H1 (cell line): ENCODE measurements around the gene ABHD2. TPM values are rescaled to one million over a fixed set of nuclear protein-coding genes. Genes with fewer than 3 reads are reported as not detected.

Experiments
- CTCF ChIA-PET: fragments of 300-600 bp; sonication (Branson Sonifier 250); formaldehyde crosslinking; loops from one replicate; lab custom pipeline; 2021; ENCODE audit not compliant: partially characterized antibody; lab: Charles Lee
- POLR2A ChIA-PET: fragments of 300-600 bp; sonication (Branson Sonifier 250); formaldehyde crosslinking; loops from one replicate; lab custom pipeline; 2021; ENCODE audit warnings: inconsistent platforms; ENCODE audit not compliant: partially characterized antibody; lab: Charles Lee
- DNase-seq, 2 experiments: peaks; one replicate each; pipeline versions ENCODE4 v3.0.0 to v3.0.0-alpha.2; 2010 to 2022; ENCODE audit warnings: low spot score in 2 of 2, low read depth in 1 of 2, mixed read lengths in 1 of 2
- FAIRE-seq: peaks from 2 replicates; lab custom pipeline; 2011; peaks lifted over from hg19 to GRCh38; lab: Jason Lieb, UNC
- H2AFZ ChIP-seq: 2 replicates; pipeline ENCODE4 v1.8.1; 2012; ENCODE audit warnings: low read length, inconsistent platforms
- H2AK5ac ChIP-seq: 2 replicates; pipeline ENCODE4 v1.6.1; 2013; ENCODE audit warnings: low read depth, low read length
- H2BK120ac ChIP-seq: replicated peaks from 2 replicates; pipeline ENCODE3; 2013; ENCODE audit warnings: low read depth, low read length, inconsistent platforms
- H2BK12ac ChIP-seq: 2 replicates; pipeline ENCODE4 v1.6.1; 2013; ENCODE audit warnings: low read depth, low read length
- H2BK15ac ChIP-seq: 2 replicates; pipeline ENCODE4 v1.6.1; 2013; ENCODE audit warnings: low read length
- H2BK20ac ChIP-seq: 2 replicates; pipeline ENCODE4 v1.6.1; 2013; ENCODE audit warnings: low read length
- H2BK5ac ChIP-seq: 2 replicates; pipeline ENCODE4 v1.6.1; 2013; ENCODE audit warnings: low read depth, low read length
- H3K14ac ChIP-seq: 2 replicates; pipeline ENCODE4 v1.6.1; 2013; ENCODE audit warnings: inconsistent platforms; ENCODE audit not compliant: insufficient read length
- H3K18ac ChIP-seq: 2 replicates; pipeline ENCODE4 v1.6.1; 2013; ENCODE audit warnings: low read length; ENCODE audit errors: extremely low read depth
- H3K23ac ChIP-seq: 2 replicates; pipeline ENCODE4 v1.6.1; 2013; ENCODE audit warnings: inconsistent platforms; ENCODE audit not compliant: insufficient read length
- H3K23me2 ChIP-seq: 2 replicates; pipeline ENCODE4 v1.6.1; 2013; ENCODE audit warnings: low read depth, low read length
- H3K27ac ChIP-seq: 2 replicates; pipeline ENCODE4 v1.6.1; 2011; ENCODE audit warnings: low read depth, low read length, inconsistent platforms
- H3K27me3 ChIP-seq, 4 experiments: replicated peaks in 1 of 4; 1 replicate in 1 of 4; 2 replicates in 3 of 4; pipeline versions ENCODE4 v1.6.1 to v1.8.1; 2011 to 2013; ENCODE audit warnings: low read length in 3 of 4, mild to moderate bottlenecking in 3 of 4, inconsistent platforms in 2 of 4, mixed read lengths in 2 of 4, moderate library complexity in 1 of 4; ENCODE audit not compliant: control insufficient read depth in 3 of 4, insufficient read depth in 3 of 4; ENCODE audit errors: extremely low read depth in 1 of 4
- H3K36me3 ChIP-seq, 4 experiments: 2 replicates each; pipeline versions ENCODE4 v1.6.1 to v1.8.1; 2011 to 2013; ENCODE audit warnings: mild to moderate bottlenecking in 4 of 4, low read length in 3 of 4, moderate library complexity in 2 of 4, control low read depth in 1 of 4, inconsistent platforms in 1 of 4; ENCODE audit not compliant: insufficient read depth in 4 of 4, control insufficient read depth in 2 of 4
- H3K4ac ChIP-seq: replicated peaks from 2 replicates; pipeline ENCODE3; 2013; ENCODE audit warnings: low read length, low read depth, mixed read lengths, inconsistent platforms; ENCODE audit not compliant: insufficient read length
- H3K4me1 ChIP-seq, 4 experiments: replicated peaks in 1 of 4; 1 replicate in 1 of 4; 2 replicates in 3 of 4; pipeline versions ENCODE4 v1.6.1 to v1.8.1; 2011 to 2013; ENCODE audit warnings: low read length in 3 of 4, inconsistent platforms in 2 of 4, mixed read lengths in 1 of 4; ENCODE audit not compliant: insufficient read depth in 4 of 4, control insufficient read depth in 3 of 4
- H3K4me2 ChIP-seq, 2 experiments: 2 replicates each; pipeline versions ENCODE4 v1.6.1 to v1.8.1; 2011 to 2013; ENCODE audit warnings: low read depth in 2 of 2, low read length in 2 of 2, control low read depth in 1 of 2, inconsistent platforms in 1 of 2, mild to moderate bottlenecking in 1 of 2; ENCODE audit not compliant: insufficient read depth in 1 of 2
- H3K4me3 ChIP-seq, 4 experiments: fragments of 200-600, 300-600 bp in 1 of 4; sonication (generic), shearing (Covaris generic), sonication (Bioruptor Twin) in 1 of 4; 2 replicates each; pipeline versions ENCODE4 v1.5.1 to v1.8.1; 2011 to 2016; ENCODE audit warnings: low read length in 4 of 4, low read depth in 3 of 4, control low read depth in 2 of 4, inconsistent platforms in 2 of 4, mild to moderate bottlenecking in 2 of 4, mixed read lengths in 1 of 4, moderate library complexity in 1 of 4; ENCODE audit not compliant: insufficient read depth in 2 of 4; ENCODE audit errors: extremely low read depth in 1 of 4
- H3K56ac ChIP-seq: replicated peaks from 2 replicates; pipeline ENCODE3; 2013; ENCODE audit warnings: low read depth, mild to moderate bottlenecking, mixed read lengths, low read length, inconsistent platforms; ENCODE audit not compliant: insufficient read length
- H3K79me1 ChIP-seq: 2 replicates; pipeline ENCODE4 v1.6.1; 2013; ENCODE audit warnings: low read depth, low read length, control low read depth
- H3K79me2 ChIP-seq, 2 experiments: 2 replicates each; pipeline versions ENCODE4 v1.6.1 to v1.8.1; 2012 to 2013; ENCODE audit warnings: low read length in 2 of 2, mild to moderate bottlenecking in 2 of 2, inconsistent platforms in 1 of 2; ENCODE audit not compliant: insufficient read depth in 2 of 2, control insufficient read depth in 1 of 2
- H3K9ac ChIP-seq, 4 experiments: replicated peaks in 1 of 4; 1 replicate in 1 of 4; 2 replicates in 3 of 4; pipeline versions ENCODE4 v1.6.1 to v1.8.1; 2011 to 2013; ENCODE audit warnings: low read depth in 3 of 4, low read length in 3 of 4, control low read depth in 2 of 4, mild to moderate bottlenecking in 2 of 4, moderate library complexity in 2 of 4, inconsistent platforms in 1 of 4; ENCODE audit errors: extremely low read depth in 1 of 4
- H3K9me3 ChIP-seq, 2 experiments: 2 replicates each; pipeline versions ENCODE4 v1.6.1 to v1.8.1; 2012 to 2013; ENCODE audit warnings: mild to moderate bottlenecking in 2 of 2, moderate library complexity in 2 of 2, control low read depth in 1 of 2, inconsistent platforms in 1 of 2, low read depth in 1 of 2, low read length in 1 of 2, mixed read lengths in 1 of 2; ENCODE audit not compliant: insufficient read depth in 2 of 2
- H4K20me1 ChIP-seq, 2 experiments: replicated peaks in 1 of 2; 2 replicates each; pipeline versions ENCODE3 to v1.8.1; 2011 to 2013; ENCODE audit warnings: inconsistent platforms in 2 of 2, low read length in 2 of 2, mild to moderate bottlenecking in 1 of 2; ENCODE audit not compliant: insufficient read depth in 2 of 2, control insufficient read depth in 1 of 2
- H4K5ac ChIP-seq: 2 replicates; pipeline ENCODE4 v1.6.1; 2013; ENCODE audit warnings: low read length, low read depth, mixed read lengths, inconsistent platforms; ENCODE audit not compliant: insufficient read length
- H4K8ac ChIP-seq: 2 replicates; pipeline ENCODE4 v1.8.0; 2013; ENCODE audit warnings: mild to moderate bottlenecking, moderate library complexity, low read length, inconsistent platforms; ENCODE audit not compliant: insufficient read depth; ENCODE audit errors: extremely low read depth
- H4K91ac ChIP-seq: replicated peaks from 2 replicates; pipeline ENCODE3; 2013; ENCODE audit warnings: low read length, mixed read lengths, inconsistent platforms; ENCODE audit not compliant: insufficient read length
- BACH1 ChIP-seq: IDR thresholded peaks from 2 replicates; pipeline ENCODE4 v1.6.1; 2012; ENCODE audit warnings: low read length, improper control_type of control experiment
- CBX5 ChIP-seq: fragments of 300-800, 300-1000 bp; sonication (generic); IDR thresholded peaks from 2 replicates; pipeline ENCODE4 v1.7.1; 2016; ENCODE audit warnings: antibody characterized with exemption, low read length, low read depth
- CHD1 ChIP-seq: IDR thresholded peaks from 2 replicates; pipeline ENCODE4 v1.6.1; 2012; ENCODE audit warnings: low read depth, low read length, improper control_type of control experiment
- CREB1 ChIP-seq: IDR thresholded peaks from 2 replicates; pipeline ENCODE4 v1.6.1; 2012; ENCODE audit warnings: inconsistent platforms
- FOSL1 ChIP-seq: IDR thresholded peaks from 2 replicates; pipeline ENCODE4 v1.6.1; 2011; ENCODE audit warnings: mild to moderate bottlenecking, low read depth, low read length, moderate library complexity; ENCODE audit not compliant: insufficient read depth
- KDM1A ChIP-seq: fragments of 200-600, 300-600 bp; sonication (generic); IDR thresholded peaks from 2 replicates; pipeline ENCODE4 v1.7.1; 2016; ENCODE audit warnings: mild to moderate bottlenecking, low read length, borderline replicate concordance
- RNF2 ChIP-seq: fragments of 200-900, 300-1000 bp; sonication (generic); IDR thresholded peaks from 2 replicates; pipeline ENCODE4 v1.7.1; 2016; ENCODE audit warnings: borderline replicate concordance, low read depth, mild to moderate bottlenecking, antibody characterized with exemption, low read length; ENCODE audit not compliant: poor library complexity, severe bottlenecking; ENCODE audit errors: missing control alignments
- SIX5 ChIP-seq: IDR thresholded peaks from 2 replicates; pipeline ENCODE4 v1.6.1; 2011; ENCODE audit warnings: mild to moderate bottlenecking, low read depth, low read length
- SP1 ChIP-seq: IDR thresholded peaks from 2 replicates; pipeline ENCODE4 v1.6.1; 2011; ENCODE audit warnings: low read depth, low read length
- WGBS, 2 experiments: shearing (Covaris generic) in 1 of 2; methylation state at CpG; one replicate each; pipeline versions ENCODE4 v1.1.6 to v1.1.7; 2013 to 2015; ENCODE audit warnings: low lambda C conversion rate in 2 of 2, mixed read lengths in 2 of 2, inconsistent platforms in 1 of 2, low coverage in 1 of 2, missing lambda C conversion rate in 1 of 2; ENCODE audit not compliant: insufficient replicate concordance in 2 of 2, insufficient coverage in 1 of 2, insufficient read length in 1 of 2; ENCODE audit errors: extremely low coverage in 1 of 2, missing lambda C conversion rate in 1 of 2; 5-methylcytosine and 5-hydroxymethylcytosine counted together
- polyA plus RNA-seq, 7 experiments: library from polyadenylated mRNA; depleted of rRNA in 3 of 7; stranded (reverse) in 5 of 7; unstranded in 2 of 7; fragments of >200 nt in 5 of 7; fragments of 200-250 nt in 2 of 7; gene quantifications; 1 replicate in 5 of 7; 2 replicates in 1 of 7; 4 replicates in 1 of 7; pipeline versions ENCODE4 v1.2.1 to v1.2.3, GENCODE V29; 2011 to 2013; ENCODE audit warnings: missing spikeins in 2 of 7, mixed read lengths in 2 of 7
- total RNA-seq: library from RNA; stranded (reverse); fragmentation: NEBNext Ultra II Directional; extraction: Animal tissue kit (Norgen Biotek cat#: 25700); gene quantifications from 2 replicates; pipeline ENCODE4 v1.2.1, GENCODE V29; 2021
- TF ChIP-seq, protein P1 (sequence below): IDR thresholded peaks from 2 replicates; pipeline ENCODE4 v1.6.1; 2012; ENCODE audit warnings: inconsistent platforms

The ABHD2 gene
- total and polyA plus RNA-seq, 2 of the 8 experiments (the other 6 are each of a cell fraction or from before 2014, with no cell fraction given) = 9.1 to 23.7 TPM

- CTCF ChIA-PET = interaction anchor here (0.6 to 10.5 kb wide), 46 partner anchors 8 to 514 kb away, joined by 3 to 198 read pairs (median 4); no protein-coding TSS in a partner anchor
- H3K79me2 ChIP-seq = no peaks in the 10 kb centered on the region
- DNase-seq = peak in 1 of 2 experiments; percentile 63
- FAIRE-seq = peak; percentile 77
- H3K23ac ChIP-seq = no peak overlapping the region
- no peaks in the 10 kb centered on the region for H3K27me3 ChIP-seq
- H2AFZ ChIP-seq = no peak overlapping the region
- no peaks in the 10 kb centered on the region for H3K9me3 ChIP-seq
- no peak overlapping the region for H3K9ac ChIP-seq
- H2BK15ac ChIP-seq = no peak overlapping the region
- H3K14ac ChIP-seq = no peak overlapping the region
- H3K27ac ChIP-seq = no peak overlapping the region
- no peak overlapping the region for H3K18ac ChIP-seq
- no peak overlapping the region for H3K56ac ChIP-seq
- H3K4me2 ChIP-seq = no peak overlapping the region
- H3K4me1 ChIP-seq = no peaks in the 10 kb centered on the region
- H3K23me2 ChIP-seq = no peaks in the 10 kb centered on the region; the same call in 1 of the 2 replicates
- no peak overlapping the region for H4K8ac ChIP-seq
- H2BK120ac ChIP-seq = no peak overlapping the region
- H3K36me3 ChIP-seq = peaks cover 0 to 3% (median 0%) of the 10 kb centered on the region in 4 experiments; a peak in 1 of 8 replicates
- no peak overlapping the region for H2BK20ac ChIP-seq
- H4K5ac ChIP-seq = no peak overlapping the region
- POLR2A ChIA-PET = interaction anchor here (1.2 to 1.8 kb wide), 2 partner anchors 10 to 21 kb away, joined by 4 read pairs; no protein-coding TSS in a partner anchor
- 21% methylated on average over 6 of the region's 6 CpGs; no CpG with 5 or more reads in 1 of the 2 experiments for WGBS, 2 experiments
- no peaks in the 10 kb centered on the region for H4K20me1 ChIP-seq
- no peaks in the 10 kb centered on the region for H3K79me1 ChIP-seq
- H4K91ac ChIP-seq = no peak overlapping the region
- no peak overlapping the region for H2AK5ac ChIP-seq
- H2BK12ac ChIP-seq = no peak overlapping the region
- no peak overlapping the region for H2BK5ac ChIP-seq
- no peak overlapping the region for H3K4me3 ChIP-seq
- H3K4ac ChIP-seq = no peak overlapping the region
- TF ChIP-seq SIX5 = no peak
- TF ChIP-seq SP1 = no peak
- TF ChIP-seq RNF2 = no peak
- TF ChIP-seq FOSL1 = no peak
- TF ChIP-seq CBX5 = no peak
- TF ChIP-seq KDM1A = no peak
- no peak for TF ChIP-seq BACH1
- no peak for TF ChIP-seq CHD1
- peak; percentile 41; the same call in 1 of the 2 replicates for TF ChIP-seq CREB1
- TF ChIP-seq, protein P1, sequence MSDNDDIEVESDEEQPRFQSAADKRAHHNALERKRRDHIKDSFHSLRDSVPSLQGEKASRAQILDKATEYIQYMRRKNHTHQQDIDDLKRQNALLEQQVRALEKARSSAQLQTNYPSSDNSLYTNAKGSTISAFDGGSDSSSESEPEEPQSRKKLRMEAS = peak; percentile 21; the same call in 1 of the 2 replicates
Observed at GRCh38 chr15:89177633-89178306, 89.5 kb downstream of the ABHD2 start.
